SK-N-SH treated with all-trans-retinoic acid at 6 μM for 48 hours (cell line): ENCODE data around the gene SLC25A33.

Source experiments
- CSDC2 ChIP-seq: fragments of 250-450 bp; sonication (Bioruptor Pico); IDR thresholded peaks from 2 replicates; pipeline ENCODE4 v1.5.0; 2020; ENCODE audit warnings: mild to moderate bottlenecking, moderate library complexity
- ISL1 ChIP-seq: fragments of 250-450 bp; sonication (Bioruptor Pico); IDR thresholded peaks from 2 replicates; pipeline ENCODE4 v2.1.2; 2022; ENCODE audit warnings: mild to moderate bottlenecking, moderate library complexity
- PATZ1 ChIP-seq: fragments of 250-450 bp; sonication (Bioruptor Pico); IDR thresholded peaks from 2 replicates; pipeline ENCODE4 v1.8.0; 2020; ENCODE audit warnings: mild to moderate bottlenecking, moderate library complexity, borderline replicate concordance
- PPARA ChIP-seq: fragments of 250-450 bp; sonication (Bioruptor Pico); IDR thresholded peaks from 2 replicates; pipeline ENCODE4 v1.5.0; 2020; ENCODE audit warnings: mild to moderate bottlenecking, borderline replicate concordance
- SNAI2 ChIP-seq: fragments of 250-450 bp; sonication (Bioruptor Pico); IDR thresholded peaks from 2 replicates; pipeline ENCODE4 v1.5.0; 2020; ENCODE audit warnings: mild to moderate bottlenecking, moderate library complexity
- ZFP3 ChIP-seq: fragments of 250-450 bp; sonication (Bioruptor Pico); IDR thresholded peaks from 2 replicates; pipeline ENCODE4 v1.5.0; 2020; ENCODE audit warnings: mild to moderate bottlenecking, moderate library complexity
- ZFP30 ChIP-seq: fragments of 450-650 bp; formaldehyde crosslinking; IDR thresholded peaks from 2 replicates; pipeline ENCODE4 v1.5.0; 2022; ENCODE audit warnings: mild to moderate bottlenecking, moderate library complexity
- ZNF565 ChIP-seq: fragments of 450-650 bp; formaldehyde crosslinking; conservative IDR thresholded peaks from 2 replicates; pipeline ENCODE4 v1.5.0; 2020; ENCODE audit warnings: low read depth, mild to moderate bottlenecking, moderate library complexity
- ZNF70 ChIP-seq: fragments of 450-650 bp; formaldehyde crosslinking; IDR thresholded peaks from 2 replicates; pipeline ENCODE4 v1.5.0; 2020; ENCODE audit warnings: mild to moderate bottlenecking, moderate library complexity
- ZNF8 ChIP-seq: fragments of 450-650 bp; formaldehyde crosslinking; IDR thresholded peaks from 2 replicates; pipeline ENCODE4 v1.5.0; 2020; ENCODE audit warnings: mild to moderate bottlenecking, moderate library complexity
- TF ChIP-seq, protein P1 (sequence below): fragments of 250-450 bp; sonication (Bioruptor Pico); IDR thresholded peaks from 2 replicates; pipeline ENCODE4 v1.5.1; 2020; ENCODE audit warnings: low read depth, mild to moderate bottlenecking, moderate library complexity

GRCh38 chr1:9536301-9536700 is 3.0 kb upstream of the SLC25A33 start:
- TF ChIP-seq CSDC2 (CRISPR knock-in tag) (no peak), SNAI2 (CRISPR knock-in tag) (no peak), ISL1 (CRISPR knock-in tag) (no peak), PPARA (CRISPR knock-in tag) (no peak), ZNF565 (CRISPR knock-in tag) (no peak), ZFP3 (no peak), ZNF70 (CRISPR knock-in tag) (no peak), ZFP30 (CRISPR knock-in tag) (no peak), PATZ1 (CRISPR knock-in tag) (no peak), ZNF8 (CRISPR knock-in tag) (no peak)
- TF ChIP-seq, protein P1, sequence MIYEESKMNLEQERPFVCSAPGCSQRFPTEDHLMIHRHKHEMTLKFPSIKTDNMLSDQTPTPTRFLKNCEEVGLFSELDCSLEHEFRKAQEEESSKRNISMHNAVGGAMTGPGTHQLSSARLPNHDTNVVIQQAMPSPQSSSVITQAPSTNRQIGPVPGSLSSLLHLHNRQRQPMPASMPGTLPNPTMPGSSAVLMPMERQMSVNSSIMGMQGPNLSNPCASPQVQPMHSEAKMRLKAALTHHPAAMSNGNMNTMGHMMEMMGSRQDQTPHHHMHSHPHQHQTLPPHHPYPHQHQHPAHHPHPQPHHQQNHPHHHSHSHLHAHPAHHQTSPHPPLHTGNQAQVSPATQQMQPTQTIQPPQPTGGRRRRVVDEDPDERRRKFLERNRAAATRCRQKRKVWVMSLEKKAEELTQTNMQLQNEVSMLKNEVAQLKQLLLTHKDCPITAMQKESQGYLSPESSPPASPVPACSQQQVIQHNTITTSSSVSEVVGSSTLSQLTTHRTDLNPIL (CRISPR knock-in tag), result no peak
